Naive thymus-derived CD4-positive, alpha-beta T cell (primary cell): ENCODE data around the gene CFAP99. TPM values are rescaled to one million over a fixed set of nuclear protein-coding genes. Genes with fewer than 3 reads are reported as not detected.

Experiments used
- ATAC-seq: fragments of 150-1000 bp; cut with Tn5 transposase; 2 replicates; pipeline ENCODE4 v1.10.0; 2021; ENCODE audit warnings: mild to moderate bottlenecking, moderate library complexity
- CTCF ChIA-PET: fragments of 350-600 bp; sonication (Branson Sonifier 250); formaldehyde crosslinking; loops from one replicate; lab custom pipeline; 2021; ENCODE audit warnings: antibody characterized with exemption; lab: Charles Lee
- POLR2A ChIA-PET: fragments of 350-600 bp; sonication (Branson Sonifier 250); formaldehyde crosslinking; loops from one replicate; lab custom pipeline; 2021; ENCODE audit warnings: antibody characterized with exemption, inconsistent platforms; lab: Charles Lee
- DNase-seq, 9 donors: peaks; one replicate each; pipeline versions ENCODE4 v3.0.0 to v3.0.0-alpha.2; 2020 to 2022; ENCODE audit warnings: mixed read lengths in 1 of 9
- H3K27ac ChIP-seq: one replicate; pipeline ENCODE4 v1.7.0; 2013; ENCODE audit warnings: mild to moderate bottlenecking, low read depth, low read length, moderate library complexity
- H3K27me3 ChIP-seq, 2 donors: one replicate each; pipeline ENCODE4 v1.7.0; 2013; ENCODE audit warnings: low read length in 2 of 2, mild to moderate bottlenecking in 2 of 2, moderate library complexity in 2 of 2; ENCODE audit not compliant: control insufficient read depth in 2 of 2, insufficient read depth in 2 of 2
- H3K36me3 ChIP-seq, 3 experiments: 1 replicate in 2 of 3; 2 replicates in 1 of 3; pipeline ENCODE4 v1.7.0; 2013; ENCODE audit warnings: low read length in 3 of 3, mild to moderate bottlenecking in 3 of 3, moderate library complexity in 1 of 3; ENCODE audit not compliant: insufficient read depth in 3 of 3, control insufficient read depth in 2 of 3
- H3K4me1 ChIP-seq, 2 donors: one replicate each; pipeline ENCODE4 v1.7.0; 2013; ENCODE audit warnings: low read length in 2 of 2, mild to moderate bottlenecking in 2 of 2, moderate library complexity in 1 of 2; ENCODE audit not compliant: control insufficient read depth in 2 of 2, insufficient read depth in 2 of 2
- H3K4me3 ChIP-seq: 2 replicates; pipeline ENCODE4 v1.7.0; 2013; ENCODE audit warnings: mild to moderate bottlenecking, low read length
- H3K9me3 ChIP-seq, 3 experiments: 1 replicate in 2 of 3; 2 replicates in 1 of 3; pipeline ENCODE4 v1.7.0; 2013; ENCODE audit warnings: low read length in 3 of 3; ENCODE audit not compliant: control insufficient read depth in 2 of 3
- H3K27ac Mint-ChIP-seq, 9 donors: one replicate each; pipeline ENCODE4 v1.8.0; 2020 to 2022; ENCODE audit warnings: mixed read lengths in 9 of 9, mild to moderate bottlenecking in 8 of 9, moderate library complexity in 5 of 9, inconsistent platforms in 2 of 9
- H3K27me3 Mint-ChIP-seq, 5 donors: one replicate each; pipeline ENCODE4 v1.8.0; 2021 to 2022; ENCODE audit warnings: mixed read lengths in 5 of 5, mild to moderate bottlenecking in 1 of 5
- H3K36me3 Mint-ChIP-seq, 5 donors: one replicate each; pipeline ENCODE4 v1.8.0; 2020 to 2022; ENCODE audit warnings: mixed read lengths in 5 of 5, mild to moderate bottlenecking in 3 of 5, inconsistent platforms in 1 of 5
- H3K4me1 Mint-ChIP-seq, 7 donors: one replicate each; pipeline ENCODE4 v1.8.0; 2020 to 2022; ENCODE audit warnings: mixed read lengths in 7 of 7, mild to moderate bottlenecking in 3 of 7, inconsistent platforms in 1 of 7
- H3K4me3 Mint-ChIP-seq, 10 donors: one replicate each; pipeline ENCODE4 v1.8.0; 2020 to 2022; ENCODE audit warnings: mild to moderate bottlenecking in 10 of 10, mixed read lengths in 10 of 10, moderate library complexity in 6 of 10, inconsistent platforms in 2 of 10
- H3K9me3 Mint-ChIP-seq, 11 donors: one replicate each; pipeline ENCODE4 v1.8.0; 2020 to 2022; ENCODE audit warnings: mixed read lengths in 11 of 11, mild to moderate bottlenecking in 4 of 11, inconsistent platforms in 1 of 11, moderate library complexity in 1 of 11
- intact Hi-C, 2 donors: fragments of 100-400 bp; cut with micrococcal nuclease; formaldehyde crosslinking; loops; one replicate each; pipeline ENCODE4 v1.15.1; 2023
- polyA plus RNA-seq, 2 donors: library from polyadenylated mRNA; unstranded; fragments of 300-500 nt; fragmentation: Illumina TruSeq; gene quantifications; one replicate each; pipeline ENCODE4 v1.2.3, GENCODE V29; 2021
- total RNA-seq, 6 experiments: library from RNA in 5 of 6; stranded (reverse) in 5 of 6; gene quantifications; 1 replicate in 5 of 6; 2 replicates in 1 of 6; pipeline ENCODE4 v1.2.3 and lab custom pipeline; 2021 to 2026

The CFAP99 gene
- total and polyA plus RNA-seq, 7 experiments from 2014 or later = 0.12 to 0.27 TPM; not detected in 5

DNA sequence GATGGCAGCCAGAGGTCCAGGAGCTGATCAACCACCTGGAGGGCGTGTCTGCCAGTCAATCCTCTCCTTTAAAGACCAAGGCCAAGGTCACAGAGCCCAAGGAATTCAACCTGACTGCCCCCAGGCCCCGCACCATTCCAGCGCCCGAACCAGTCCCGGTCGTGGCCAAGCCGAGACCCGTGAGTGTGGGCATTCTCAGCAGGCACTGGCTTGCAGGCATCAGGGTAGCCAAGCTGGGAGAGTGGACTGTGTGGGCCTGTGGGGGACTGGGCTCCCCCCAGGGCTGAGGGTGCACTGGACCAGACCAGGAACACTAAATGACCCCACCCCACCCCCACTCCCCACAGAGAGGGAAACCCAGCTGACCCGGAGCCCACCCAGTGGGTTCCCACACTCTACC is 26.4 kb downstream of the CFAP99 start:
- ChIA-PET CTCF (no interaction called here), POLR2A (no interaction called here)
- H3K4me1 Mint-ChIP-seq = peaks cover 0 to 5% (median 3%) of the 10 kb centered on the region in 7 donors
- H3K27ac Mint-ChIP-seq = no peak overlapping the region
- H3K4me3 Mint-ChIP-seq = no peak overlapping the region
- H3K27me3 Mint-ChIP-seq = no peaks in the 10 kb centered on the region
- Histone ChIP-seq H3K27ac (no peak overlapping the region), H3K9me3 (no peaks in the 10 kb centered on the region), H3K27me3 (no peaks in the 10 kb centered on the region), H3K4me3 (no peak overlapping the region), H3K4me1 (peaks cover 0 to 4% of the 10 kb centered on the region in 2 donors), H3K36me3 (no peaks in the 10 kb centered on the region)
- ATAC-seq (no peak), DNase-seq (no peak)
- no peaks in the 10 kb centered on the region for H3K36me3 Mint-ChIP-seq
- no peaks in the 10 kb centered on the region for H3K9me3 Mint-ChIP-seq
- intact Hi-C loops = no loop called here

DNA sequence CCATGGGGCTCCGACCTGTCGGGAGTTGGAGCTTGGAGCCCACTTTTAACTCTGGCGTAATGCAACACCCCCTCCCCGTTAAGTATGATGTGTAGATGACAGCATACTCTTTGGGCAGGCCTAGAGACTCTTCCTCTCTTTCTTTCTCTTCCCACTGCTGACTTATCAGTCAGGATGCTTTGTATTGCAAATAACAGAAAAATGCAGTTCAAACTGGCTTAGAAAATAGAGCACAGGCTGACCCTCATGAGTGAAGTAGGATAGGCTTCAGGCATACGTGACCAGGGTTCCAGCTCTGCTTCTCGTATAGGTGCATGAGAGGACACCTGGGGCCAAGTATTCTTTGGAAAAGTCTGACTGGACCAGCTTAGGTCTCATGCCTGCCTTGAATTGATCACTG is 26.8 kb downstream of the CFAP99 start:
- H3K27me3 Mint-ChIP-seq = no peaks in the 10 kb centered on the region
- Histone ChIP-seq H3K4me3 (no peak overlapping the region), H3K36me3 (no peaks in the 10 kb centered on the region), H3K27me3 (no peaks in the 10 kb centered on the region), H3K4me1 (peaks cover 0 to 4% of the 10 kb centered on the region in 2 donors), H3K27ac (no peak overlapping the region), H3K9me3 (no peaks in the 10 kb centered on the region)
- no peak for DNase-seq
- no peaks in the 10 kb centered on the region for H3K36me3 Mint-ChIP-seq
- no peak for ATAC-seq
- peaks cover 0 to 5% (median 3%) of the 10 kb centered on the region in 7 donors for H3K4me1 Mint-ChIP-seq
- H3K4me3 Mint-ChIP-seq = no peak overlapping the region
- ChIA-PET POLR2A (no interaction called here), CTCF (interaction anchor here (0.6 kb wide), 1 partner anchor 1100 kb away, joined by 3 read pairs; no protein-coding TSS in a partner anchor)
- intact Hi-C loops = no loop called here
- no peaks in the 10 kb centered on the region for H3K9me3 Mint-ChIP-seq
- H3K27ac Mint-ChIP-seq = no peak overlapping the region

DNA sequence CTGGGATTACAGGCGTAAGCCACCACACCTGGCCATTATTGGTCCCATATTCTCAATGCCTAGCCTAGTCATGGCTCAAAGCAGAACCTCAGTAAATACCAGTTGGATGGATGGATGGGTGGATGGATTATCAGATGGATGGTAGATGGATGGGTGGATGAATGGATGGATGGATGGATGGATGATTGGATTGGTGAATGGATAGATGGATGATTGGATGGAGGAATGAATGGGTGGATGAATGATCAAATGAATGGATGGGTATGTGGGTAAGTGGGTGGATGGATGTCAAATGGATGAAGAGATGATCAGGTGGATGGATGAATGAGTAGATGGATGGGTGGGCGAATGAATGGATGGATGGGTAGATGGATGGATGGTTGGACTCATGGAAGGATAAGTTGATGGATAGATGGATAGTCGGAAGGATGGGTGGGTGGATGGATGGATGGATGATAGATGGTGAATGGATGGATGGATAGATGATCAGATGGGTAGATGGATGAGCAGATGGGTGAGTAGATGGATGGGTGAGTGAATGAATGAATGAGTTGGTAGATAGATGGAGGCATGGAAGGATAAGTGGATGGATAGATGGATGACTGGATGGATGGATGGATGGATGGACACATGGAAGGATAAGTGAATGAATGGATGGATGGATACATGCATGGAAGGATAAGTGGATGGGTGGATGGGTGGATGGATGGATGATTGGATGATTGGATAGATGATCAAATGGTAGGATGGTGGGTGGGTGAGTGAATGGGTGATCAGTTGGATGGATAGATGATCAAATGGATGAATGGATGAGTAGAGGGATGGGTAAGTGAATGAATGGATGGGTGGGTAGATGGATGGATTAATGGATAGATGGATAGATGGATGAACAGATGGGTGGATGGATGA is 28.2 kb downstream of the CFAP99 start:
- DNase-seq (no peak), ATAC-seq (no peak)
- H3K4me1 Mint-ChIP-seq = no peaks in the 10 kb centered on the region
- CTCF ChIA-PET = no interaction called here
- no peaks in the 10 kb centered on the region for H3K36me3 Mint-ChIP-seq
- Histone ChIP-seq H3K9me3 (no peaks in the 10 kb centered on the region), H3K36me3 (no peaks in the 10 kb centered on the region), H3K4me3 (no peak overlapping the region), H3K27me3 (no peaks in the 10 kb centered on the region), H3K27ac (no peak overlapping the region), H3K4me1 (no peaks in the 10 kb centered on the region)
- no peak overlapping the region for H3K4me3 Mint-ChIP-seq
- no peaks in the 10 kb centered on the region for H3K9me3 Mint-ChIP-seq
- H3K27me3 Mint-ChIP-seq = no peaks in the 10 kb centered on the region
- intact Hi-C loops = no loop called here
- H3K27ac Mint-ChIP-seq = no peak overlapping the region
- POLR2A ChIA-PET = no interaction called here

DNA sequence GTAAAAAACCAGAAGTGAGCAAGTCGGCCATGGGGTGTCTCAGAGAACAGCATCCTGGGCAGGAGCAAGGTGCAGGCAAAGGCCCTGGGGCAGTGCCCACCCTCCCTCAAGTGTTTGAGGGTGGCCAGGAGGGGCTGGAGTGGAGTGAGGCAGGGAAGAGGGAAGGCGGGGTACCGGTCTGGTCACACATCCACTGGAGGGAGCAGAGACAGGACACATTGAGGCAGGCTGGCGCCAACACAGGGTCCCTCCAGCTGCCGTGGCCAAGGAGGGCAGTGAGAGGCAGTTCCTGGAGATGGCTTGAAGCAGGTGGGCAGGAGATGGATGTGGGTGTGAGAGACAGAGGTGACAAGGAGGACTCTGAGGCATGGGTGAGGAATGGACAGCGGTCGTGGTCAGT is 29.8 kb downstream of the CFAP99 start:
- DNase-seq (peak in 1 of 9 donors; percentile 19), ATAC-seq (no peak)
- H3K27me3 Mint-ChIP-seq = no peaks in the 10 kb centered on the region
- POLR2A ChIA-PET = no interaction called here
- no peaks in the 10 kb centered on the region for H3K9me3 ChIP-seq
- H3K9me3 Mint-ChIP-seq = no peaks in the 10 kb centered on the region
- H3K27me3 ChIP-seq = no peaks in the 10 kb centered on the region
- no peak overlapping the region for H3K27ac Mint-ChIP-seq
- no peak overlapping the region for H3K4me3 Mint-ChIP-seq
- H3K36me3 ChIP-seq = no peaks in the 10 kb centered on the region
- H3K27ac ChIP-seq = no peak overlapping the region
- H3K4me3 ChIP-seq = no peak overlapping the region
- intact Hi-C loops = no loop called here
- H3K4me1 ChIP-seq = no peaks in the 10 kb centered on the region
- CTCF ChIA-PET = no interaction called here
- H3K4me1 Mint-ChIP-seq = no peaks in the 10 kb centered on the region
- H3K36me3 Mint-ChIP-seq = no peaks in the 10 kb centered on the region

DNA sequence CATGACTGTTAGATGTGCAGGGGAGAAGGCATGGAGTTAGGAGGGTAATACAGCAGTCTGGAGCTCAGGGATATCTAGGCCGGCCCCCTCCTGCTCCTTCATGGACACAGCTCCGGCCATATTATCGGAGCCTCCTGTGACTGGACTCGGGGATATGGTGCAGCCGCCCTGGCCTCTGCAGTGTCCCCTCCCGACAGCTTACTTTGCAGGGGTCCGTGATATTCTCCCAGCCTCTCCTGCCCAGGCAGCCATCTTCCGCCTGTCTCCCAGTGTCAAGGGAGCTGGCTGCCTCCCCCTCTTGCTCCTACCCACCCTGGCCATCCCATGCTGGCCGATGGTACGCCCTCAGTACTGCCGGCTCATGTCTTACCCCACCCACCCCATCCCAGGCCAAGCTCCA is 30.3 kb downstream of the CFAP99 start:
- H3K27me3 Mint-ChIP-seq = no peaks in the 10 kb centered on the region
- Histone ChIP-seq H3K4me3 (no peak overlapping the region), H3K9me3 (no peaks in the 10 kb centered on the region), H3K36me3 (no peaks in the 10 kb centered on the region), H3K27ac (no peak overlapping the region), H3K4me1 (no peaks in the 10 kb centered on the region), H3K27me3 (no peaks in the 10 kb centered on the region)
- H3K27ac Mint-ChIP-seq = no peak overlapping the region
- H3K4me3 Mint-ChIP-seq = no peak overlapping the region
- POLR2A ChIA-PET = no interaction called here
- DNase-seq = no peak
- no peak for ATAC-seq
- CTCF ChIA-PET = no interaction called here
- H3K4me1 Mint-ChIP-seq = no peaks in the 10 kb centered on the region
- no peaks in the 10 kb centered on the region for H3K36me3 Mint-ChIP-seq
- no peaks in the 10 kb centered on the region for H3K9me3 Mint-ChIP-seq
- intact Hi-C loops = no loop called here

DNA sequence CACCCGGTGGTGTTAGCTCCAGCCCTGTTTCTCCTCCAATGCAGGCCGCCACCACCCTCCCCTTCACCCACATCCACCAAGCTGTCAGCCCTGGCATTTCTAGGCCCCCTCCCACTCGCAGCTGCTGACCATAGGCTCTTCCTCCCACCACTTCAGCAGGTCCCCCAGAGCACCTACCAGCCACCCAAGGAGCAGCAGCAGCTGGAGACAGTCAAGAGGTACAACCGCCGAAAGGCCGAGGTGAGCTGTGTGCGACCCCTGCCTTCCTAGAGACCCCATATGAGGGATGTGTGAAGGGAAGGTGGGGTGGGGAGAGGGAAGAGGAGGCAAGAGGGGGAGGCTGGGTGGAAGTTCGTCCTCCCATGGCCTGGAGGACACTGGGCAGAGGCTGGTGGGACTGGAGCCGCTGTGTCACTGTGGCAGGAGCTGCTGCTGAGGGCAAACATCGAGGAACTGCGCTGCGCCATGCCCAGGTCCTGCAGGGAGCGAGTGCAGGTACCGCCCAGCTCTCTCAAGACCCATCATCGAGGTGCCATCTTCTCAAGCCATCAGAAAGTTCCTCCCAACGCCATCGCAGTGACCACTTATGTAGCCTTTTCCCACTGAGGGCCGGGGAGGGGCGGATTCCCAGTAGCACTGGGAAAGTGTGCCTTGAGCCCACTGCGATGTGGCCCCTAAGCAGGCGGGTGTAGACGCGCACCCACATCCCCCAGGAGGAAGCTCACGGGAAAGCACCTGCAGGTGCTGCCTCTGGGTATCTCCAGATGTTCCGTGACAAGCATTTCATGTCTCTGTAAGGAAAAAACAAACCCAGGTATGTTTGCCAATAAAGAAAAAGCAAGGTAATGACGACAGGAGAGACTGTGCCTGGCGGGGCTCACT is 31.0 kb downstream of the CFAP99 start:
- ChIA-PET CTCF (no interaction called here), POLR2A (no interaction called here)
- H3K36me3 ChIP-seq = no peaks in the 10 kb centered on the region
- peak overlapping the region in 1 of 9 donors; percentile 65 for H3K27ac Mint-ChIP-seq
- no peaks in the 10 kb centered on the region for H3K36me3 Mint-ChIP-seq
- H3K9me3 ChIP-seq = no peaks in the 10 kb centered on the region
- H3K4me1 Mint-ChIP-seq = no peaks in the 10 kb centered on the region
- H3K4me3 Mint-ChIP-seq = no peak overlapping the region
- ATAC-seq = no peak
- H3K27me3 ChIP-seq = no peaks in the 10 kb centered on the region
- H3K27ac ChIP-seq = no peak overlapping the region
- H3K4me3 ChIP-seq = no peak overlapping the region
- H3K9me3 Mint-ChIP-seq = no peaks in the 10 kb centered on the region
- DNase-seq = no peak
- intact Hi-C loops = no loop called here
- H3K4me1 ChIP-seq = no peaks in the 10 kb centered on the region
- no peaks in the 10 kb centered on the region for H3K27me3 Mint-ChIP-seq
